HCEC 1CT (cell line): ENCODE results near the gene GLMN.
"Not testable (repeated sequence)": the region's sequence is repeated elsewhere in the genome, so short reads cannot be mapped to it uniquely, and the experiment has no call there.

Experiments used
- DNase-seq: peaks from one replicate; pipeline ENCODE4 v3.0.0-alpha.2; 2017

Gene GLMN

GRCh38 chr1:92291372-92291999 is 7.3 kb downstream of the GLMN start:
- DNase-seq = peak; percentile 62

GRCh38 chr1:92281411-92281810 is 17.4 kb downstream of the GLMN start:
- DNase-seq = not testable (repeated sequence)

DNA sequence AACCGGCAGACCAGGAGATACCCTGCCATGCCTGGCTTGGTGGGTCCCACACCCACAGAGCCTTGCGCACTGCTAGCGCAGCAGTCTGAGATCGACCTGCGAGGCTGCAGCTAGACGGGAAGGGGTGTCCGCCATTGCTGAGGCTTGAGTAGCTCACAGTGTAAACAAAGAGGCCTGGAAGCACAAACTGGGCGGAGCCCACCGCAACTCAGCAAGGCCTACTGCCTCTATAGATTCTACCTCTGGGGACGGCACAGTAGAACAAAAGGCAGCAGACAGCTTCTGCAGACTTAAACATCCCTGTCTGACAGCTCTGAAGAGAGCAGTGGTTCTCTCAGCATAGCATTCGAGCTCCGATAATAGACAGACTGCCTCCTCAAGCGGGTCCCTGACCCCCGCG is 19.0 kb downstream of the GLMN start:
- DNase-seq = not testable (repeated sequence)

- DNase-seq = peak; percentile 86
These were observed 21.6 kb downstream of the GLMN start for GRCh38 chr1:92277105-92277723.

DNA sequence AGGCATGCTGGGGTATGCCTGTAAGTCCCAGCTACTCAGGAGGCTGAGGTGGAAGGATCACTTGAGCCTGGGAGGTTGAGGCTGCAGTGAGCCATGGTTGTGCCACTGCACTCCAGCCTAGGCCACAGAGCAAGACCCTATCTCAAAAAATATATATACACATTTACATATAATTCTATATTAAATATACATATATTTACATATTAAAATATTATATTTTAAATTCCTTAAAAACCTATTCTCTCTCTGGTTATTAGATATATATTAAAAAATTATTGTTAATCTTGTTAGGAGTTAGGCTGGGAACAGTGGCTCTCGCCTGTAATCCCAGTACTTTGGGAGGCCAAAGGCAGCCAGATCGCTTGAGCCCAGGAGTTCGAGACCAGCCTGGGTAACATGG is 22.7 kb downstream of the GLMN start:
- no peak for DNase-seq

GRCh38 chr1:92274939-92275338 is 23.8 kb downstream of the GLMN start:
- DNase-seq = peak; percentile 43

DNA sequence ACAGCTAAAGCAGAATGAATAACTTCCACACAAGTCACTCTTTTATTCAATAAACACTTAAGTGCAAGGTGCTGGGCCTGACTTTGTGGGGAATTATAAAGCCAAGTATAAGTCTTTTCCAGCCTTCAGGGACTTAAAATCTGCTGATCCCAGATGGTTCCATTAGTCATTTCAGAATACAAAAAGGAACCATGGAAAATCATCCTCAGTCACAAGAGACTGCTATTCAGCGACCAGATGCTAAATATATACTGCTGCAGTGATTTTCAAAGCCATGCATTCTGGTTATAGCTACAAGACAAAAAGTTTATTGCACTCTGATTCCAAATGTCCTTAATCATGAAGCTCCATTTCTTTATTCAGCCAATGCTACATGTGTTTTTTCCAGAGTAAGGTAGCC is 25.7 kb downstream of the GLMN start:
- DNase-seq = no peak

- DNase-seq = no peak
These were observed 36.3 kb downstream of the GLMN start for GRCh38 chr1:92262516-92262915.

DNA sequence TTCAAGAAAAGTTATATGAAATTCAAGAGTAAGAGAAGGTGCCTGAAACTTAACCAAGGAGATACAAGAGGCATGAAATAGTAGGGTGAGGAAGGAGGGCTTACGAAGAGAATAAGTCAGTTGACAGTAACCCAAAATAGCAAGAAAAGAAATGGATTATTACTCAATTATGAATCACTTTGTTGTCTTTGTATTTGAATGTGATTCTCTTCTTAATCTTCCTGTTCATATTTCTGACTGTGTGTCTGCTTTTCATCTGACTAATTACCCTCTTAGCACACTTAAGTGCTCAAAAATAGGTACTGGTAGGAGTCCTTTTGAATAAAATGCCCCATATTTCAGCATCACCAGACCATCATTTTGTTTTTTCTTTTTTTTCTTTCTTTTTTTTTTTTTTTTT is 39.4 kb downstream of the GLMN start:
- peak; percentile 62 for DNase-seq

DNA sequence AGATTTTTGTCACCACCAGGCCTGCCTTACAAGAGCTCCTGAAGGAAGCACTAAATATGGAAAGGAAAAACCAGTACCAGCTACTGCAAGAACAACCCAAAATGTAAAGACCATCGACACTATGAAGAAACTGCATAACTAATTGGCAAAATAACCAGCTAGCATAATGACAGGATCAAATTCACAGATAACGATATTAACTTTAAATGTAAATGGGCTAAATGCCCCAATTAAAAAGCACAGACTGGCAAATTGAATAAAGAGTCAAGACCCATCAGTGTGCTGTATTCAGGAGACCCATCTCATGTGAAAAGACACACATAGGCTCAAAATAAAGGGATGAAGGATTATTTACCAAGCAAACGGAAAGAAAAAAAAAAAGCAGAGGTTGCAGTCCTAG is 44.1 kb downstream of the GLMN start:
- DNase-seq = not testable (repeated sequence)

DNA sequence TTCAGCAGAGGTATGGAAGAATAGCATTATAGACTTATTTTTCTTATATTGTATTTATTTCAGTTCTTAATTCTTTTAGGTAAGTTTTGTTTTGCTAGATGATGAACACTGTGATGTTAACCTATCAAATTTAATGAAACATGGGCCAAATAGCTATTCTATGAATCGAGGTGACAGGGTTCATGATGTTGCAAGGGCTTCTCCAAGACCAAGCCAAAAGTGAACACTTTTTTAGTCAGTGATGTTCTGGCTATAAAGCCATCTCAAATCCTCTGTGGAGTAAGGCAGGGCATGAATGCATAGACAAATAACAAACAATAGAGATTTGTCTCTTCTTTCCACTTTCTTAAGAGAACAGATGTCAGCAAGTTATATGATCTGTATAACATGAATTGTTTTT is 54.4 kb downstream of the GLMN start:
- DNase-seq = peak; percentile 35

GRCh38 chr1:92240034-92240433 is 58.8 kb downstream of the GLMN start:
- no peak for DNase-seq

DNA sequence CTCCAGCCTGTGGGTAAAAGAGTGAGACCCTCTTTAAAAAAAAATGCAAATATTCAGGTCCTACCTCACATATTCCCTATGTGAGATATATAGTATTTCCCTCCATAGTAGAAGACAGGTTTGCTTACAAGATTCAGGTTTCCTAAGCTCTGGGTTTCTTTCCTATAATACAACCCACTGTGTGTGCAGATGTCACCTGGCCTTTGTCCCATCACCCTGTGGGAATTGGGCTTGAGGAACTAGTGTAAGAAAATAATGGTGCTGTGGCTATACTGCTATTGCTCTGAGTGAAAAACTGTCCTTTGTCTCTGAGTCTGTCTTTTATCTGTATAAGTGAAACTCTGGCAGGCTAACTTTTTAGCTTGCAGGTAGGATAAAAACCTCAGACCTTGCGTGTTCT is 68.1 kb downstream of the GLMN start:
- no peak for DNase-seq

DNA sequence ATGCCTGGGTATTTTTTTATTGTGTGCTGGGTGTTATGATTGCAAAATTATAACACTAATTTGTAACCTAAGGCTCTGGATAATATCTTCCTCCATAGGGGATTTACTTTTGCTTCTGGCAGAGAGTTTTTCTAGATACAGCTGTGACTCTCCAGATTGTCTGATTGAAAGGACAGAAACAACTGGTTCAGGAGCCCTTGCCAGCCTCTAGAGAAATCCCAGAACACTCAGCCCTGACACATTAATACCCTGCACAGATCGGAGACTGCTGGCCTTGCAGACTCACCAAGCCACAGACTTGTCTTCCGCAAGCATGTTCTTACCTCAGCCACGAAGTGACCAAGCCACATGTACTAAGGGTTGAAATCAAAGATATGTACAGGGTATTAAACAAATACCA is 70.4 kb downstream of the GLMN start:
- DNase-seq = no peak

GRCh38 chr1:92219028-92219427 is 79.8 kb downstream of the GLMN start:
- no peak for DNase-seq

GRCh38 chr1:92218559-92218958 is 80.2 kb downstream of the GLMN start:
- no peak for DNase-seq

DNA sequence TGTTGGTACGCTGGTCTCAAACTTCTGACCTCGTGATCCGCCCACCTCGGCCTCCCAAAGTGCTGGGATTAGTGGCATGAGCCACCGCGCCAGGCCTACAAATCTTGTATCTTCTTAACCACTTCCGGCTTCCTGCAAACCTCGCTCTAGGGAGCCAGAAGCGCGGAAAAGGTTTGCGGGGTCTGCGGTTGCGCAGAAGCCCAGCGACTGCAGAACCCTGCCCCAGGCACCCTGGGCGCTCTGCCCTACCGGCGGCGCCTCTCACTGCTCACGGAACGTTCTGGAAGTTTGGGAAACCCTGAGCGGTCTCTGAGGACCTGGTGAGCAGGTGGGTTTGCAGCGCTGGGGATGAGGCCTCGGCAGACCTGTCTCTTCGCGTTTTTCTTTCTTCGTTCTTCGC is 81.1 kb downstream of the GLMN start, which contains the start of gene C1orf146:
Gene C1orf146 (plus strand): TSS at position 195 of the 400 bp plus-strand sequence. CDS start 13,506 bp downstream, outside the sequence.
- DNase-seq = no peak

GRCh38 chr1:92211166-92211565 is 87.6 kb downstream of the GLMN start:
- peak; percentile 70 for DNase-seq

DNA sequence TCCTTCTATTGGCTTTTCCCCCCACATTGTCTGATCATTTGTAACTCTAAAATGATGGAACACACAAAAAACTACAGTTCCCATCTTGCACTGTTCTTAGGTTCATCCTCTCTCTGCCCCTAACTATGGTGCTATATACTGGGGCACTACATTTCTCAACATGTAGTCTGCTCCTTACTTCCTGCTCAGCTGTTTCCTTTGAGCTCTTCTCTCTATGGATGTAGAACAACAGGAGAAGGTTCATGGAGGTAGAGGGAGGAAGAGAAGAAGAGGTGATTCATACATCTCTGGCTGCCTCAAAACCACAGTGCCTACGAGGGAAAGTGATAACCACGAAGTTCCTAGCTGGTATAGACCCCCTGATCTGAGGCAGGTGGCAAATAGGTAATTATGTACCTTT is 88.1 kb downstream of the GLMN start:
- DNase-seq = peak; percentile 7

DNA sequence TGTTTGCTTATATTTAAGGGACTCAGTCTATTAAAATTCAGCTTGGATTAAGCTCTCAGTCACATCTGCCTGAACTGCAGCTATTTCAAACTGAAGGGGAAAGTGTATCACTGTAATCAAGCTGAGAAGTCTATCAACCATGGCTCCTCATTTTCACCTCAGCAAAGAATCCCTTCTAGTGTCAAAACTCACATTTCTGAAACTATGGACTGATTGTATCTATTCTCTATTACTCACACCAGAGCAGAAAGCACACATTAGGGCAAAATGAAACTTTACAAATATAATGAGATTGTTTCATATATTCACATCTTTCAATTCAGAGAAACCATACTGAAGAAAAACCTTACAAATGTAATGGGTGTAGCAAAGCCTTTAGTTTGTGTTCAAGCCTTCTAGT is 95.7 kb downstream of the GLMN start:
- DNase-seq = no peak

DNA sequence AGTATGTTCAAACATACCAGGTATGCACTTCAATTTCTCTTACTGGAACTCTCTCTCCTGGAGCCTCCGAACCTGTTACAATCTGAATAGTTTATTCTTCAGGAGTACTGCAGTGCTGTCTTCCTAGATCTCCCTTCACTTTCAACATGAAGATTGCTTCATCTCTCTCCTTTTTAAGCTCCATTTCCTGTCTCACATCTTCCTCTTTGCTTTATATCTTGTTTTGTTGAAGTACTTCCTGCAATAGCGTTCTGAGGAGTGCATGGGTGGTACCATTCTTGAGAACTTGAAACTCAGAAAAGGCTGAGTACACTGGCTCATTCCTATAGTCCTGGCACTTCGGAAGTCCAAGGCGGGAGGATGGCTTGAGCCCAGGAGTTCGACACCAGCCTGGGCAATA is 96.8 kb downstream of the GLMN start:
- DNase-seq = no peak
